GM19099 (cell line): ENCODE measurements around the gene ZBTB39.

Source experiments
- POLR2A ChIP-seq: IDR thresholded peaks from 3 replicates; pipeline ENCODE4 v1.6.1; 2011; ENCODE audit warnings: low read depth; ENCODE audit not compliant: insufficient read length; ENCODE audit errors: extremely low read depth

Gene ZBTB39

GRCh38 chr12:57010627-57011247 lies 4.4 kb upstream of the ZBTB39 start:
- no peak for TF ChIP-seq POLR2A

- no peak for TF ChIP-seq POLR2A
Measured at GRCh38 chr12:57009949-57010626, 3.7 kb upstream of the ZBTB39 start.

GRCh38 chr12:57008178-57008577 lies 1.8 kb upstream of the ZBTB39 start:
- TF ChIP-seq POLR2A = no peak

- no peak for TF ChIP-seq POLR2A
Measured at GRCh38 chr12:57006809-57007475, 596 bp upstream of the ZBTB39 start.

- TF ChIP-seq POLR2A = no peak
Measured at GRCh38 chr12:57004651-57005050, 1.7 kb downstream of the ZBTB39 start.

DNA sequence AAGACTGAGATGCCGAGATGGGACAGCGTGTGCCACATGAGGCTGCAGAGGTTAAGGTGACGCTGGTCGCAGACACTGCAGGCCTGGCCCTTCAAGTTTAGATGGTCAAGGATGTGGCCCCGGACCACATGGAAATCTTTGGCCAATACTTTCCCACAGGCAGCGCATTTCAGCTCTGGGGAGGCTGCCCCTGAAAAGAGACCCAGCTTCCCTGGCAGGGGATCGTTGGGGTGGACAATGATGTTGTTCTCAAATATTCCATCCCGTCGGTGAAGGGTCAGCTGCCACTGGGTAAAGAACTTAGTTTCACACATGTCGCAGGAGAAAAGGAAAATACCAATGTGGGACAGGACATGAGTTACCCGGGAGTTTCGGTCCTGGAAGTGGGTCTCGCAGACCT lies 3.0 kb downstream of the ZBTB39 start:
- TF ChIP-seq POLR2A = no peak

DNA sequence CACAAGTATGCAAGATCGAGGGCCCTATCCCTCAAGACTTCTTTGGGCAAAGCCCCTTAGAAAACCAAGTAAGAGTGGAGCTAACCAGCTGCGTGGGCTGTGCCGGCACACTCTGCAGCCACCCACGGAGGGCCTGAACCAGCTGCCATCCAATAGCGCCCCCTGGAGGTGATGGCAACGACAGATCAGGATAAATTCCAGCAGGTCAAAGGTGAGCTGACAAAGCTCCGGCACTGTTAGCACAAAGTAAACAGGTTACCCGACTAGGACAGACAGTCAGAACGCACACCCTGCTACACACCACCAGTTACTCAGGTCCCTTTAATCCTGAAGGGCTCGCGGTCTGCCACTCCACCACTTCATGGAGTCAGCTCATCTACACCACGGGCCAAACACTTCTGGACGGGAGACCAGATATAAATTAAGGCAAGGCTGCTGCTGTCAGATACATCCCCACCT lies 4.9 kb downstream of the ZBTB39 start:
- no peak for TF ChIP-seq POLR2A

DNA sequence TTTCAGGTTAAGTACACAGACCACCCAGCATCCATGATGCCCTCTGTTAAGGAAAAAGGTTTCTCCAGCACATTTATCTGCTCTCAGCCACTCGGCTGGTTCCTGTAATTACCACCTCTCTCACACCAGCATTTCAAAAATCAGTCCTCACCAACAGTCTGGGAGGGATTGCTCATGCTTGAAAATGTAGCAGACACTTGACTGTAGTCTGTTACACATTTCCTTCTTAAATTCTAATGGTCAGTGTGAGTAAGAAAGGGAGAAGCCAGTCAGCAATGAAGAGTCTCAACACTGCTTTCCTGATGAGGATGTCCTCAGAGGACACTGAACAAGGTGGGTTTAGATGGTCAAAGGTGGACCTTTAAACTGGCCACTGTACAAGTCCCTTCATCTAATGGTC lies 6.0 kb downstream of the ZBTB39 start:
- TF ChIP-seq POLR2A = no peak

GRCh38 chr12:56999456-56999855 lies 6.9 kb downstream of the ZBTB39 start:
- TF ChIP-seq POLR2A = no peak

DNA sequence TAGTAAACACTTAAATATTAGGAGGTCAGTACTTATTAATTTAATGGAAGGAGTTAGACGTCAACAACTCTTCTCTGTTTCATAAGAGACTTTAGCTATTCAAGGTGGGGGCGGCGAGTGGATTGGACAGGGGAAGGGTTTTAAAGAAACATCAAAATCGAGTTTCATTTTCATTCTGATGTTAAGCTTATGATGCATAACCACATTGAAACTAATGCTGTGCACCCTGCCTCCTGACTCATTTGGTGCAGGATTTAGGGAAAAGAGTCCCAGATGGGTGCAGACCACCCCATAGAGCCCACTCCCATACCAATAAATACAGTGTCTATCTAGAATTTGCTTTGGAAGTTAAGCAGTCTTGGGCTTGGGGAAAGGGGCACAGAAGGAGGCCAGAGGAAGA lies 7.4 kb downstream of the ZBTB39 start:
- TF ChIP-seq POLR2A = no peak

- no peak for TF ChIP-seq POLR2A
Measured at GRCh38 chr12:56998316-56998715, 8.0 kb downstream of the ZBTB39 start.

- no peak for TF ChIP-seq POLR2A
Measured at GRCh38 chr12:56996793-56997545, 9.4 kb downstream of the ZBTB39 start.

GRCh38 chr12:56995930-56996496 lies 10.3 kb downstream of the ZBTB39 start:
- TF ChIP-seq POLR2A = no peak

DNA sequence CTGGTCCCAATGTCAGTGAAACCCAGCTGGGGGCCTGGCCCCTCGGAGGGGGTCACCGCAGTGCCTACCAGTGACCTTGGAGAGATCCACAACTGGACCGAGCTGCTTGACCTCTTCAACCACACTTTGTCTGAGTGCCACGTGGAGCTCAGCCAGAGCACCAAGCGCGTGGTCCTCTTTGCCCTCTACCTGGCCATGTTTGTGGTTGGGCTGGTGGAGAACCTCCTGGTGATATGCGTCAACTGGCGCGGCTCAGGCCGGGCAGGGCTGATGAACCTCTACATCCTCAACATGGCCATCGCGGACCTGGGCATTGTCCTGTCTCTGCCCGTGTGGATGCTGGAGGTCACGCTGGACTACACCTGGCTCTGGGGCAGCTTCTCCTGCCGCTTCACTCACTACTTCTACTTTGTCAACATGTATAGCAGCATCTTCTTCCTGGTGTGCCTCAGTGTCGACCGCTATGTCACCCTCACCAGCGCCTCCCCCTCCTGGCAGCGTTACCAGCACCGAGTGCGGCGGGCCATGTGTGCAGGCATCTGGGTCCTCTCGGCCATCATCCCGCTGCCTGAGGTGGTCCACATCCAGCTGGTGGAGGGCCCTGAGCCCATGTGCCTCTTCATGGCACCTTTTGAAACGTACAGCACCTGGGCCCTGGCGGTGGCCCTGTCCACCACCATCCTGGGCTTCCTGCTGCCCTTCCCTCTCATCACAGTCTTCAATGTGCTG lies 11.0 kb downstream of the ZBTB39 start:
- TF ChIP-seq POLR2A = no peak

DNA sequence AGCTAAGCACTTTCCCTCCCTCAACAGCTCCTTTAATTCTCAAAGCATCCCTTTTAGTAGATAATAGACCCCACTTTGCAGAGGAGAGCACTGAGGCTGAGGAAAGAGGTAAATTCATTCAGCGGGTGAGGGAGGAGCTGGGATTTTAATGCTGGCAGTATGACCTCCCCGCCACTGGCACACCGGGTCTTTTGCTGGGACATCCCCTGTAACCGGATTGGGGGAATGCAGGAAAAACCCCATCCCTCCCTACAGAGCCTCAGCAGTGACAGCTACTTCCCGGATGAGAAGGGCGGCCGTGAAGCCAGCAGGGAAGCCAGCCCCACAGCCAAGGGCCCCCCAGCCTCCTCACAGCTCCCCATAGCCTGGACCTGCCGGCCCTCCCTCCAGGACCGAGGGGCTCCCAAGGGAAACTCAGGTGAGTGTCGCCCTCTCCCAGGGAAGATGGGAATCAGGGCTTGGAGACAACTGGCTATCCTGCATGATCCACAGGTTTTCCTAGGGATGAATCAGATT lies 12.1 kb downstream of the ZBTB39 start:
- no peak for TF ChIP-seq POLR2A

- TF ChIP-seq POLR2A = no peak
Measured at GRCh38 chr12:56993346-56993745, 13.0 kb downstream of the ZBTB39 start.
